ENCODE results near the gene VPS4B.

- TF ChIP-seq EZH2phosphoT487 (IDR thresholded peaks at IDR 0.05; ENCODE audit: unreplicated experiment) (no peak), POLR2AphosphoS5 (IDR thresholded peaks at IDR 0.05; ENCODE audit: low read depth) (no peak), STAT1 (IDR thresholded peaks at IDR 0.05; ENCODE audit: unreplicated experiment) (no peak), EZH2 (IDR thresholded peaks at IDR 0.05; ENCODE audit: low read depth, unreplicated experiment) (no peak), REST (IDR thresholded peaks at IDR 0.05; ENCODE audit: unreplicated experiment) (no peak), CREB1 (CRISPR knock-in tag; IDR thresholded peaks at IDR 0.05; ENCODE audit: low read depth) (no peak), NANOG (IDR thresholded peaks at IDR 0.05; ENCODE audit: borderline replicate concordance) (no peak), ETS1 (IDR thresholded peaks at IDR 0.05) (no peak), ZNF331 (CRISPR knock-in tag; IDR thresholded peaks at IDR 0.05; ENCODE audit: low read depth) (no peak), JUNB (IDR thresholded peaks at IDR 0.05; ENCODE audit: unreplicated experiment) (no peak)
- TF ChIP-seq, protein P1, sequence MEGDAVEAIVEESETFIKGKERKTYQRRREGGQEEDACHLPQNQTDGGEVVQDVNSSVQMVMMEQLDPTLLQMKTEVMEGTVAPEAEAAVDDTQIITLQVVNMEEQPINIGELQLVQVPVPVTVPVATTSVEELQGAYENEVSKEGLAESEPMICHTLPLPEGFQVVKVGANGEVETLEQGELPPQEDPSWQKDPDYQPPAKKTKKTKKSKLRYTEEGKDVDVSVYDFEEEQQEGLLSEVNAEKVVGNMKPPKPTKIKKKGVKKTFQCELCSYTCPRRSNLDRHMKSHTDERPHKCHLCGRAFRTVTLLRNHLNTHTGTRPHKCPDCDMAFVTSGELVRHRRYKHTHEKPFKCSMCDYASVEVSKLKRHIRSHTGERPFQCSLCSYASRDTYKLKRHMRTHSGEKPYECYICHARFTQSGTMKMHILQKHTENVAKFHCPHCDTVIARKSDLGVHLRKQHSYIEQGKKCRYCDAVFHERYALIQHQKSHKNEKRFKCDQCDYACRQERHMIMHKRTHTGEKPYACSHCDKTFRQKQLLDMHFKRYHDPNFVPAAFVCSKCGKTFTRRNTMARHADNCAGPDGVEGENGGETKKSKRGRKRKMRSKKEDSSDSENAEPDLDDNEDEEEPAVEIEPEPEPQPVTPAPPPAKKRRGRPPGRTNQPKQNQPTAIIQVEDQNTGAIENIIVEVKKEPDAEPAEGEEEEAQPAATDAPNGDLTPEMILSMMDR (conservative IDR thresholded peaks at IDR 0.05; ENCODE audit: low read depth in 2 of 2), result no peak
- TF ChIP-seq, protein P2, sequence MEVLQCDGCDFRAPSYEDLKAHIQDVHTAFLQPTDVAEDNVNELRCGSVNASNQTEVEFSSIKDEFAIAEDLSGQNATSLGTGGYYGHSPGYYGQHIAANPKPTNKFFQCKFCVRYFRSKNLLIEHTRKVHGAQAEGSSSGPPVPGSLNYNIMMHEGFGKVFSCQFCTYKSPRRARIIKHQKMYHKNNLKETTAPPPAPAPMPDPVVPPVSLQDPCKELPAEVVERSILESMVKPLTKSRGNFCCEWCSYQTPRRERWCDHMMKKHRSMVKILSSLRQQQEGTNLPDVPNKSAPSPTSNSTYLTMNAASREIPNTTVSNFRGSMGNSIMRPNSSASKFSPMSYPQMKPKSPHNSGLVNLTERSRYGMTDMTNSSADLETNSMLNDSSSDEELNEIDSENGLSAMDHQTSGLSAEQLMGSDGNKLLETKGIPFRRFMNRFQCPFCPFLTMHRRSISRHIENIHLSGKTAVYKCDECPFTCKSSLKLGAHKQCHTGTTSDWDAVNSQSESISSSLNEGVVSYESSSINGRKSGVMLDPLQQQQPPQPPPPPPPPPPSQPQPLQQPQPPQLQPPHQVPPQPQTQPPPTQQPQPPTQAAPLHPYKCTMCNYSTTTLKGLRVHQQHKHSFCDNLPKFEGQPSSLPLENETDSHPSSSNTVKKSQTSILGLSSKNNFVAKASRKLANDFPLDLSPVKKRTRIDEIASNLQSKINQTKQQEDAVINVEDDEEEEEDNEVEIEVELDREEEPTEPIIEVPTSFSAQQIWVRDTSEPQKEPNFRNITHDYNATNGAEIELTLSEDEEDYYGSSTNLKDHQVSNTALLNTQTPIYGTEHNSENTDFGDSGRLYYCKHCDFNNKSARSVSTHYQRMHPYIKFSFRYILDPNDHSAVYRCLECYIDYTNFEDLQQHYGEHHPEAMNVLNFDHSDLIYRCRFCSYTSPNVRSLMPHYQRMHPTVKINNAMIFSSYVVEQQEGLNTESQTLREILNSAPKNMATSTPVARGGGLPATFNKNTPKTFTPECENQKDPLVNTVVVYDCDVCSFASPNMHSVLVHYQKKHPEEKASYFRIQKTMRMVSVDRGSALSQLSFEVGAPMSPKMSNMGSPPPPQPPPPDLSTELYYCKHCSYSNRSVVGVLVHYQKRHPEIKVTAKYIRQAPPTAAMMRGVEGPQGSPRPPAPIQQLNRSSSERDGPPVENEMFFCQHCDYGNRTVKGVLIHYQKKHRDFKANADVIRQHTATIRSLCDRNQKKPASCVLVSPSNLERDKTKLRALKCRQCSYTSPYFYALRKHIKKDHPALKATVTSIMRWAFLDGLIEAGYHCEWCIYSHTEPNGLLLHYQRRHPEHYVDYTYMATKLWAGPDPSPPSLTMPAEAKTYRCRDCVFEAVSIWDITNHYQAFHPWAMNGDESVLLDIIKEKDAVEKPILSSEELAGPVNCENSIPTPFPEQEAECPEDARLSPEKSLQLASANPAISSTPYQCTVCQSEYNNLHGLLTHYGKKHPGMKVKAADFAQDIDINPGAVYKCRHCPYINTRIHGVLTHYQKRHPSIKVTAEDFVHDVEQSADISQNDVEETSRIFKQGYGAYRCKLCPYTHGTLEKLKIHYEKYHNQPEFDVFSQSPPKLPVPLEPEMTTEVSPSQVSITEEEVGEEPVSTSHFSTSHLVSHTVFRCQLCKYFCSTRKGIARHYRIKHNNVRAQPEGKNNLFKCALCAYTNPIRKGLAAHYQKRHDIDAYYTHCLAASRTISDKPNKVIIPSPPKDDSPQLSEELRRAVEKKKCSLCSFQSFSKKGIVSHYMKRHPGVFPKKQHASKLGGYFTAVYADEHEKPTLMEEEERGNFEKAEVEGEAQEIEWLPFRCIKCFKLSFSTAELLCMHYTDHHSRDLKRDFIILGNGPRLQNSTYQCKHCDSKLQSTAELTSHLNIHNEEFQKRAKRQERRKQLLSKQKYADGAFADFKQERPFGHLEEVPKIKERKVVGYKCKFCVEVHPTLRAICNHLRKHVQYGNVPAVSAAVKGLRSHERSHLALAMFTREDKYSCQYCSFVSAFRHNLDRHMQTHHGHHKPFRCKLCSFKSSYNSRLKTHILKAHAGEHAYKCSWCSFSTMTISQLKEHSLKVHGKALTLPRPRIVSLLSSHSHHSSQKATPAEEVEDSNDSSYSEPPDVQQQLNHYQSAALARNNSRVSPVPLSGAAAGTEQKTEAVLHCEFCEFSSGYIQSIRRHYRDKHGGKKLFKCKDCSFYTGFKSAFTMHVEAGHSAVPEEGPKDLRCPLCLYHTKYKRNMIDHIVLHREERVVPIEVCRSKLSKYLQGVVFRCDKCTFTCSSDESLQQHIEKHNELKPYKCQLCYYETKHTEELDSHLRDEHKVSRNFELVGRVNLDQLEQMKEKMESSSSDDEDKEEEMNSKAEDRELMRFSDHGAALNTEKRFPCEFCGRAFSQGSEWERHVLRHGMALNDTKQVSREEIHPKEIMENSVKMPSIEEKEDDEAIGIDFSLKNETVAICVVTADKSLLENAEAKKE (CRISPR knock-in tag; IDR thresholded peaks at IDR 0.05), result no peak
Observed at GRCh38 chr18:63446266-63446665, 24.0 kb upstream of the VPS4B start.

Measured in GM23338 (cell line).